ENCODE measurements around the gene TSPO2. TPM values are rescaled to one million over a fixed set of nuclear protein-coding genes. Genes with fewer than 3 reads are reported as not detected.
A peak's percentile ranks its signal among the peaks of the same experiment; 100 is the strongest.

Gene TSPO2
- total RNA-seq, 1 donor from 2014 or later: not detected

DNA sequence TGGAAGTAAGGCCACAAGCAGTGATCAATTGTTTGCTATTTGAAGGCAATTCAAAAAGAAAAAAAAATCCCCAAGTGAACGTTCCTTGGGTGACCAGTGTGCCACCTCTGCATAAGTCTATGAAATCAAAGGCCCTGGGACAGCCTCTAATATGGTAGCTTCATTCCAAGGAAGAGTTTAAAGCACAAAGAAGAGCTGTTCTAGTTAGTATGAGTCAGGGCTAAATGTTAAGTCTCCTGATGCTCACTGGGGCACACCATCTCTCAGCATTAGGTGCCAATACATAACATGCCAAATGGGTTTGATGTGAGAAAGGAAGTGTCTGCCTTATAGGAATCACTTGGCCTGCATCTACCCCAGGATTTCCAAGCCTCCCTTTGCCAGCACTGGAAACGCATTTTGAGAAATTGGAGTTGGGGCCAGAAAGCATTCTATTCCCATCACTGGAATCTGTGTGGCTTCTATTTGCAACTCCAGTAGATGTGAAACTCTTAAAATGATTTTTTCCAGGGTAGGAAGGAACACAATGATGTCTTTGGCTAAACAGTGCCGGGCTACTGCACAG is 16.2 kb upstream of the TSPO2 start:
- Histone ChIP-seq H3K4me3 (no peak overlapping the region), H3K79me2 (ENCODE audit: low read depth) (no peaks in the 10 kb centered on the region), H3K9ac (no peak overlapping the region), H3K27me3 (no peaks in the 10 kb centered on the region), H4K20me1 (ENCODE audit: low read depth) (no peaks in the 10 kb centered on the region), H3K4me2 (peak overlapping the region; percentile 72), H3K4me1 (peaks cover 27% of the 10 kb centered on the region), H3K27ac (no peak overlapping the region), H3F3A (ENCODE audit: low read depth) (peaks cover 18% of the 10 kb centered on the region), H3K9me3 (ENCODE audit: low read depth) (no peaks in the 10 kb centered on the region), H3K36me3 (no peaks in the 10 kb centered on the region), H2AFZ (replicated peaks) (no peak overlapping the region)
- TF ChIP-seq EZH2phosphoT487 (IDR thresholded peaks at IDR 0.05) (no peak), EZH2 (IDR thresholded peaks at IDR 0.05) (no peak)
- TF ChIP-seq, protein P1, sequence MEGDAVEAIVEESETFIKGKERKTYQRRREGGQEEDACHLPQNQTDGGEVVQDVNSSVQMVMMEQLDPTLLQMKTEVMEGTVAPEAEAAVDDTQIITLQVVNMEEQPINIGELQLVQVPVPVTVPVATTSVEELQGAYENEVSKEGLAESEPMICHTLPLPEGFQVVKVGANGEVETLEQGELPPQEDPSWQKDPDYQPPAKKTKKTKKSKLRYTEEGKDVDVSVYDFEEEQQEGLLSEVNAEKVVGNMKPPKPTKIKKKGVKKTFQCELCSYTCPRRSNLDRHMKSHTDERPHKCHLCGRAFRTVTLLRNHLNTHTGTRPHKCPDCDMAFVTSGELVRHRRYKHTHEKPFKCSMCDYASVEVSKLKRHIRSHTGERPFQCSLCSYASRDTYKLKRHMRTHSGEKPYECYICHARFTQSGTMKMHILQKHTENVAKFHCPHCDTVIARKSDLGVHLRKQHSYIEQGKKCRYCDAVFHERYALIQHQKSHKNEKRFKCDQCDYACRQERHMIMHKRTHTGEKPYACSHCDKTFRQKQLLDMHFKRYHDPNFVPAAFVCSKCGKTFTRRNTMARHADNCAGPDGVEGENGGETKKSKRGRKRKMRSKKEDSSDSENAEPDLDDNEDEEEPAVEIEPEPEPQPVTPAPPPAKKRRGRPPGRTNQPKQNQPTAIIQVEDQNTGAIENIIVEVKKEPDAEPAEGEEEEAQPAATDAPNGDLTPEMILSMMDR (IDR thresholded peaks at IDR 0.05): no peak
- Mint-ChIP-seq H3K27ac (peak overlapping the region; percentile 84), H3K36me3 (peaks cover 10% of the 10 kb centered on the region), H3K4me1 (peaks cover 32% of the 10 kb centered on the region), H3K27me3 (ENCODE audit: insufficient read depth, low read depth) (no peaks in the 10 kb centered on the region), H3K4me3 (peak overlapping the region; percentile 73), H3K9me3 (no peaks in the 10 kb centered on the region)
- no peak for DNase-seq (ENCODE audit: low spot score)

DNA sequence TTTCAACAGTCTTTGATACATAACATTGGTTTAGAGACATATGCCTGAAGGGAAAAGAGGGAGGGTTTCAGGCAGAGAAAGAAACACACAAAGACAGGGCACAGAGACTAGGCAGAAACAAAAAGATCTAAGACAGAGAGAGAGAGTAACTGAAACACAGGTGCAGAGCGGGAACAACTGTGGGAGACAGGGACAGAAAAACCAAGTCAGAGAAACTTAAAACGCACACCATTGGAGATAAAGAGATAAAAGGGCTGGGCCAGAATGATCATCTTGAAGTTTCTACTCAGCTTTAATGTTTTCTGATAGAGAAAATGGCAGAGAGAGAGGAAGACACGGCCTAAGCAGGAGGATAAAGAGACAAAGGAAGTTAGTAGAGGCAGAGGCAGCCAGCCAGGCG is 15.0 kb upstream of the TSPO2 start:
- no peak overlapping the region for H3K27ac ChIP-seq

DNA sequence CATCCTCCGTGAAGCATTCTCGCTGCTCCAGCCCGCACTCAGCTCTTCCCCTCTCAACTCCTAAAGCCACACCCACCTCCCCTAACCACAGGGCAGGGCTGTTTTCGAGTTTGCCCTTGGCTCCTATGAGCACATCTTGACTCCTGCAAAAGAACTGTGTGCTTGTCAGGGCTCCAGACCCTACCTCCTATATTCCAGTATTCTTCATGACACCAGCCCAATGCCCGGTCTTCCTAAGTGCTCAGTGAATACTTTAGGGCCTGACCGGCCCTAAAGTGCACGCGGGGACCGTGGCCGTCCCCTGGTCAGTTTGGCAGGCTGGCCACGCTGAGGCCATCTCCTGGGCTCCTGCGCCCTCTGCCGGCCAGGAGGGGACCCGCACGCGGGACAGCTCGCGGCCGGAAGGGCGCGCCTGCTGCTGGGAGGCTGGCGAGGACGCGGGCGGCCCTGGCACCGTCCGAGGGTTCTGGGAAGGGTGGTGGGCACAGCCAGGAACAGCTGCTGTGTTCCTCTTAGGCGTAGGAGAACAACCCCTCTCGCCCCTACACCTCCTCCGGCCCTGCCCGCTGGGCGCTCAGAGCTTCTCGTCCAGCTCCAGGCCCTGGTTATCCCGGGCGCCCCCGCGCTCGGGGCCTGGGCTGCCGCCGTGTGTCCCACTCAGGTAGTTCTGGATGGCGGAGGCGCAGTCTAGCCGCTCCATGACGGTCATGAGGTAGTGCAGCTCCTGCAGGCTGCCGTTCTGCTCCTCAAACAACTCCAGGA is 14.3 kb upstream of the TSPO2 start:
- no peaks in the 10 kb centered on the region for H3K36me3 ChIP-seq
- H3K4me3 Mint-ChIP-seq: peak overlapping the region; percentile 80

More for the DNA sequence above, 15.0 kb upstream of the TSPO2 start:
- H3K4me1 ChIP-seq: peaks cover 27% of the 10 kb centered on the region
- H4K20me1 ChIP-seq (ENCODE audit: low read depth): no peaks in the 10 kb centered on the region
- no peaks in the 10 kb centered on the region for H3K27me3 Mint-ChIP-seq (ENCODE audit: insufficient read depth, low read depth)
- H3K9me3 ChIP-seq (ENCODE audit: low read depth): no peaks in the 10 kb centered on the region
- peak overlapping the region; percentile 76 for H3K27ac Mint-ChIP-seq
- H3K4me2 ChIP-seq: peak overlapping the region; percentile 72
- TF ChIP-seq, protein P1 (IDR thresholded peaks at IDR 0.05): no peak
- no peak for TF ChIP-seq EZH2 (IDR thresholded peaks at IDR 0.05)
- TF ChIP-seq EZH2phosphoT487 (IDR thresholded peaks at IDR 0.05): no peak
- H3K36me3 ChIP-seq: no peaks in the 10 kb centered on the region
- no peak for DNase-seq (ENCODE audit: low spot score)
- no peaks in the 10 kb centered on the region for H3K9me3 Mint-ChIP-seq
- H2AFZ ChIP-seq (replicated peaks): peak overlapping the region; percentile 48
- H3K27me3 ChIP-seq: no peaks in the 10 kb centered on the region
- peak overlapping the region; percentile 46 for H3K4me3 ChIP-seq
- peaks cover 18% of the 10 kb centered on the region for H3F3A ChIP-seq (ENCODE audit: low read depth)
- no peak overlapping the region for H3K9ac ChIP-seq
- peak overlapping the region; percentile 80 for H3K4me3 Mint-ChIP-seq
- peaks cover 32% of the 10 kb centered on the region for H3K4me1 Mint-ChIP-seq
- peaks cover 10% of the 10 kb centered on the region for H3K36me3 Mint-ChIP-seq
- H3K79me2 ChIP-seq (ENCODE audit: low read depth): no peaks in the 10 kb centered on the region

More for the DNA sequence above, 14.3 kb upstream of the TSPO2 start:
- H2AFZ ChIP-seq (replicated peaks): peak overlapping the region; percentile 85
- Mint-ChIP-seq H3K4me1 (peaks cover 32% of the 10 kb centered on the region), H3K9me3 (no peaks in the 10 kb centered on the region), H3K27ac (peak overlapping the region; percentile 76), H3K27me3 (ENCODE audit: insufficient read depth, low read depth) (no peaks in the 10 kb centered on the region), H3K36me3 (peaks cover 8% of the 10 kb centered on the region)
- H3K4me2 ChIP-seq: peak overlapping the region; percentile 72
- H3F3A ChIP-seq (ENCODE audit: low read depth): peaks cover 18% of the 10 kb centered on the region
- H3K27me3 ChIP-seq: no peaks in the 10 kb centered on the region
- H3K79me2 ChIP-seq (ENCODE audit: low read depth): no peaks in the 10 kb centered on the region
- peak; percentile 89 for DNase-seq (ENCODE audit: low spot score)
- H3K27ac ChIP-seq: no peak overlapping the region
- H3K4me3 ChIP-seq: peak overlapping the region; percentile 46
- H3K9ac ChIP-seq: no peak overlapping the region
- H4K20me1 ChIP-seq (ENCODE audit: low read depth): no peaks in the 10 kb centered on the region
- TF ChIP-seq EZH2phosphoT487 (IDR thresholded peaks at IDR 0.05): no peak
- TF ChIP-seq, protein P1 (IDR thresholded peaks at IDR 0.05): peak; percentile 100
- peak; percentile 28 for TF ChIP-seq EZH2 (IDR thresholded peaks at IDR 0.05)
- H3K4me1 ChIP-seq: peaks cover 27% of the 10 kb centered on the region
- H3K9me3 ChIP-seq (ENCODE audit: low read depth): no peaks in the 10 kb centered on the region

Data from neural progenitor cell (in vitro differentiated cells).